SK-N-SH (cell line): Measurements from ENCODE around the gene ZNF845. TPM values are rescaled to one million over a fixed set of nuclear protein-coding genes. Genes with fewer than 3 reads are reported as not detected.

Source experiments
- CTCF ChIA-PET: fragments of 300-600, 350-600 bp; formaldehyde crosslinking; extraction: SDS; loops from one replicate; lab custom pipeline; 2021; lab: Yijun Ruan, JAX
- POLR2A ChIA-PET: fragments of 350-600 bp; sonication (Branson Sonifier 250); formaldehyde crosslinking; extraction: SDS; loops from one replicate; lab custom pipeline; 2020; ENCODE audit warnings: antibody characterized with exemption, inconsistent platforms; lab: Yijun Ruan, JAX
- DNase-seq: peaks from one replicate; pipeline ENCODE4 v3.0.0; 2012
- H2AFZ ChIP-seq: fragments of 200-600 bp; sonication (generic); 2 replicates; pipeline ENCODE4 v1.8.1; 2016; ENCODE audit warnings: antibody characterized with exemption, mild to moderate bottlenecking, low read depth
- H3F3A ChIP-seq: fragments of 200-600 bp; sonication (generic); replicated peaks from 2 replicates; pipeline ENCODE3; 2016; ENCODE audit warnings: antibody characterized with exemption, mild to moderate bottlenecking; ENCODE audit not compliant: insufficient read depth
- H3K27ac ChIP-seq, 2 experiments: fragments of 200-500 bp in 1 of 2; fragments of 200-600 bp in 1 of 2; sonication (Bioruptor generic) in 1 of 2; sonication (generic), shearing (Covaris generic) in 1 of 2; 2 replicates each; pipeline versions ENCODE4 v1.5.1 to v1.6.1; 2014 to 2016; ENCODE audit warnings: low read depth in 2 of 2, inconsistent platforms in 1 of 2, low read length in 1 of 2, mild to moderate bottlenecking in 1 of 2, mixed read lengths in 1 of 2
- H3K27me3 ChIP-seq: fragments of 200-600 bp; sonication (generic), shearing (Covaris generic); 2 replicates; pipeline ENCODE4 v1.6.1; 2016; ENCODE audit warnings: mixed run types; ENCODE audit not compliant: insufficient read depth
- H3K36me3 ChIP-seq, 2 experiments: fragments of 200-500 bp in 1 of 2; fragments of 200-600 bp in 1 of 2; sonication (Bioruptor generic) in 1 of 2; sonication (generic) in 1 of 2; replicated peaks in 1 of 2; 2 replicates each; pipeline versions ENCODE3 to v1.5.1; 2014 to 2016; ENCODE audit warnings: low read length in 1 of 2, mild to moderate bottlenecking in 1 of 2; ENCODE audit not compliant: insufficient read depth in 2 of 2, control insufficient read depth in 1 of 2
- H3K4me1 ChIP-seq, 2 experiments: fragments of 200-500 bp in 1 of 2; fragments of 200-600 bp in 1 of 2; sonication (Bioruptor generic) in 1 of 2; sonication (generic), shearing (Covaris generic) in 1 of 2; 2 replicates each; pipeline versions ENCODE4 v1.5.1 to v1.6.1; 2014 to 2016; ENCODE audit warnings: low read depth in 1 of 2, low read length in 1 of 2, mixed run types in 1 of 2; ENCODE audit not compliant: insufficient read depth in 2 of 2, control insufficient read depth in 1 of 2
- H3K4me2 ChIP-seq: fragments of 200-600 bp; sonication (generic), shearing (Covaris generic); 2 replicates; pipeline ENCODE4 v1.6.1; 2017; ENCODE audit warnings: mixed run types
- H3K4me3 ChIP-seq, 2 experiments: fragments of 200-500 bp in 1 of 2; fragments of 200-600 bp in 1 of 2; sonication (Bioruptor generic) in 1 of 2; sonication (generic), shearing (Covaris generic) in 1 of 2; 2 replicates each; pipeline versions ENCODE4 v1.5.1 to v1.8.1; 2014 to 2016; ENCODE audit warnings: low read depth in 2 of 2, inconsistent platforms in 1 of 2, low read length in 1 of 2, mild to moderate bottlenecking in 1 of 2, mixed read lengths in 1 of 2, moderate library complexity in 1 of 2
- H3K79me2 ChIP-seq: fragments of 200-600 bp; sonication (generic); 2 replicates; pipeline ENCODE4 v1.8.1; 2017; ENCODE audit warnings: mild to moderate bottlenecking; ENCODE audit not compliant: insufficient read depth
- H3K9ac ChIP-seq: fragments of 200-600 bp; sonication (generic); 2 replicates; pipeline ENCODE4 v1.6.1; 2017; ENCODE audit warnings: mixed run types
- H3K9me2 ChIP-seq: fragments of 200-600 bp; sonication (generic); 2 replicates; pipeline ENCODE4 v1.6.1; 2017; ENCODE audit warnings: mixed run types
- H3K9me3 ChIP-seq: fragments of 200-600 bp; sonication (generic); 2 replicates; pipeline ENCODE4 v1.6.1; 2017; ENCODE audit warnings: mixed run types, mild to moderate bottlenecking, moderate library complexity
- H4K20me1 ChIP-seq: fragments of 200-600 bp; sonication (generic); 2 replicates; pipeline ENCODE4 v1.6.1; 2017; ENCODE audit warnings: mild to moderate bottlenecking, mixed run types; ENCODE audit not compliant: insufficient read depth
- ELF1 ChIP-seq: IDR thresholded peaks from 2 replicates; pipeline ENCODE4 v1.4.0; 2012
- NRF1 ChIP-seq: IDR thresholded peaks from 2 replicates; pipeline ENCODE4 v1.6.1; 2012; ENCODE audit warnings: low read depth, mild to moderate bottlenecking, low read length
- WGBS: methylation state at CpG from one replicate; pipeline ENCODE4 v1.1.6; 2017; ENCODE audit warnings: low lambda C conversion rate; 5-methylcytosine and 5-hydroxymethylcytosine counted together
- polyA plus RNA-seq, 3 experiments: library from polyadenylated mRNA; depleted of rRNA; stranded (reverse); fragments of >200 nt; gene quantifications; 2 replicates each; pipeline ENCODE4 v1.2.3, GENCODE V29; 2012
- TF ChIP-seq, protein P1 (sequence below): fragments of 150-350 bp; IDR thresholded peaks from 2 replicates; pipeline ENCODE4 v1.6.1; 2017; ENCODE audit warnings: antibody characterized with exemption, low read length, low read depth, borderline replicate concordance
- TF ChIP-seq, protein P2 (sequence below): fragments of 200-600 bp; sonication (generic); IDR thresholded peaks from 2 replicates; pipeline ENCODE4 v1.6.1; 2017; ENCODE audit warnings: antibody characterized with exemption, mild to moderate bottlenecking, moderate library complexity
- TF ChIP-seq, protein P3 (sequence below): IDR thresholded peaks from 2 replicates; pipeline ENCODE4 v1.4.0; 2012; ENCODE audit warnings: low read depth, borderline replicate concordance
- TF ChIP-seq, protein P4 (sequence below): fragments of 150-350 bp; IDR thresholded peaks from 2 replicates; pipeline ENCODE4 v1.6.1; 2016; ENCODE audit warnings: mild to moderate bottlenecking, low read depth, low read length

ZNF845 gene
- polyA plus RNA-seq, 1 of the 3 experiments (the other 2 are of a cell fraction) = 0.77 TPM

DNA sequence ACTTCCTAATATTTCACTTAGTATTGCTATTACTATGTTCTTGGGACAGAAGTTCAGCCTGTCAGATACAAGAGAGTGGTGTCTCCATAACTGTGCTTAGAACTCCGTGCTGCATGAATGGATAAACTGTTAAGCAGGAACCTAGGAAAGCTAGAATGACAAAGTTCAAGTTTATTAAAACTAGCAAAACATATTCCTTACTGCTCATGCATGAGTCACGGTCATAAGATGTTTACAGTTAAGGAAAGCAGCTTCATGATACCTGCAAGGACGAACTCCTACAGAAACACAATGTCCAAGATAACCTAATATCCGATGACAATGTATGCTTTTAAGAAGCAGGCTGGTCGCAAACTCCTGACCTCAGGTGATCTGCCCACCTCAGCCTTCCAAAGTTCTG is 55.4 kb downstream of the ZNF845 start (continued):
- TF ChIP-seq, protein P1, sequence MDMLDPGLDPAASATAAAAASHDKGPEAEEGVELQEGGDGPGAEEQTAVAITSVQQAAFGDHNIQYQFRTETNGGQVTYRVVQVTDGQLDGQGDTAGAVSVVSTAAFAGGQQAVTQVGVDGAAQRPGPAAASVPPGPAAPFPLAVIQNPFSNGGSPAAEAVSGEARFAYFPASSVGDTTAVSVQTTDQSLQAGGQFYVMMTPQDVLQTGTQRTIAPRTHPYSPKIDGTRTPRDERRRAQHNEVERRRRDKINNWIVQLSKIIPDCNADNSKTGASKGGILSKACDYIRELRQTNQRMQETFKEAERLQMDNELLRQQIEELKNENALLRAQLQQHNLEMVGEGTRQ = no peak
- no peak for TF ChIP-seq ELF1
- TF ChIP-seq, protein P2, sequence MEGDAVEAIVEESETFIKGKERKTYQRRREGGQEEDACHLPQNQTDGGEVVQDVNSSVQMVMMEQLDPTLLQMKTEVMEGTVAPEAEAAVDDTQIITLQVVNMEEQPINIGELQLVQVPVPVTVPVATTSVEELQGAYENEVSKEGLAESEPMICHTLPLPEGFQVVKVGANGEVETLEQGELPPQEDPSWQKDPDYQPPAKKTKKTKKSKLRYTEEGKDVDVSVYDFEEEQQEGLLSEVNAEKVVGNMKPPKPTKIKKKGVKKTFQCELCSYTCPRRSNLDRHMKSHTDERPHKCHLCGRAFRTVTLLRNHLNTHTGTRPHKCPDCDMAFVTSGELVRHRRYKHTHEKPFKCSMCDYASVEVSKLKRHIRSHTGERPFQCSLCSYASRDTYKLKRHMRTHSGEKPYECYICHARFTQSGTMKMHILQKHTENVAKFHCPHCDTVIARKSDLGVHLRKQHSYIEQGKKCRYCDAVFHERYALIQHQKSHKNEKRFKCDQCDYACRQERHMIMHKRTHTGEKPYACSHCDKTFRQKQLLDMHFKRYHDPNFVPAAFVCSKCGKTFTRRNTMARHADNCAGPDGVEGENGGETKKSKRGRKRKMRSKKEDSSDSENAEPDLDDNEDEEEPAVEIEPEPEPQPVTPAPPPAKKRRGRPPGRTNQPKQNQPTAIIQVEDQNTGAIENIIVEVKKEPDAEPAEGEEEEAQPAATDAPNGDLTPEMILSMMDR = no peak

DNA sequence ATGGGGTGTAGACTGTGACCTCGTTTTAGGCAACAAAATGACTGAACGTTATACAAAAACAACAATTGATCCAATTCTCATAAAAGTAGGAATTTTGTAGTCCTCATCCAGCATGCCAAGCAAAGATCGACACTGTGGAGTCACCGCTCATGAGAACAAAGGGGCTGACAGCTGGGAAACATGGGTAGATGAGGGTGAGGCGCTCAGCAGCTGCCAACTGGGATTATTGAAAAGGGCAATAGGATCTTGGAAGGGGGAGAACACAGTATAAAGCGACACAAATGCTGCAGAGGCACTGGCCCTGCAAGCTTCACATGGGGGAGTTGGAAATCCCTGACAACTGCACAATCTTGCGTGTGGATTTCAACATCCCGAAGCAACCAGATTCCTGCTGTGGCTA is 56.0 kb downstream of the ZNF845 start:
- Histone ChIP-seq H3K4me2 (no peak overlapping the region), H2AFZ (no peak overlapping the region), H3K4me3 (no peak overlapping the region), H3K9me2 (no peaks in the 10 kb centered on the region), H3K4me1 (peaks cover 0 to 4% of the 10 kb centered on the region in 2 experiments; a peak in 1 of 4 replicates), H3K9me3 (peaks cover 7% of the 10 kb centered on the region; the same call in 1 of the 2 replicates), H3F3A (peaks cover 8% of the 10 kb centered on the region), H3K27ac (no peak overlapping the region), H3K27me3 (no peaks in the 10 kb centered on the region), H4K20me1 (no peaks in the 10 kb centered on the region), H3K9ac (no peak overlapping the region), H3K36me3 (peaks cover 0 to 8% of the 10 kb centered on the region in 2 experiments), H3K79me2 (no peaks in the 10 kb centered on the region)
- 82% methylated on average over 8 of the region's 8 CpGs for WGBS
- TF ChIP-seq, protein P3, sequence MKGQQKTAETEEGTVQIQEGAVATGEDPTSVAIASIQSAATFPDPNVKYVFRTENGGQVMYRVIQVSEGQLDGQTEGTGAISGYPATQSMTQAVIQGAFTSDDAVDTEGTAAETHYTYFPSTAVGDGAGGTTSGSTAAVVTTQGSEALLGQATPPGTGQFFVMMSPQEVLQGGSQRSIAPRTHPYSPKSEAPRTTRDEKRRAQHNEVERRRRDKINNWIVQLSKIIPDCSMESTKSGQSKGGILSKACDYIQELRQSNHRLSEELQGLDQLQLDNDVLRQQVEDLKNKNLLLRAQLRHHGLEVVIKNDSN = no peak
- TF ChIP-seq, protein P2 = no peak
- TF ChIP-seq, protein P4, sequence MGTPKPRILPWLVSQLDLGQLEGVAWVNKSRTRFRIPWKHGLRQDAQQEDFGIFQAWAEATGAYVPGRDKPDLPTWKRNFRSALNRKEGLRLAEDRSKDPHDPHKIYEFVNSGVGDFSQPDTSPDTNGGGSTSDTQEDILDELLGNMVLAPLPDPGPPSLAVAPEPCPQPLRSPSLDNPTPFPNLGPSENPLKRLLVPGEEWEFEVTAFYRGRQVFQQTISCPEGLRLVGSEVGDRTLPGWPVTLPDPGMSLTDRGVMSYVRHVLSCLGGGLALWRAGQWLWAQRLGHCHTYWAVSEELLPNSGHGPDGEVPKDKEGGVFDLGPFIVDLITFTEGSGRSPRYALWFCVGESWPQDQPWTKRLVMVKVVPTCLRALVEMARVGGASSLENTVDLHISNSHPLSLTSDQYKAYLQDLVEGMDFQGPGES = no peak
- TF ChIP-seq NRF1 (no peak), ELF1 (no peak)
- POLR2A ChIA-PET = no interaction called here
- no peak for DNase-seq
- CTCF ChIA-PET = interaction anchor here (1.8 kb wide), 1 partner anchor 194 kb away, joined by 5 read pairs; no protein-coding TSS in a partner anchor
